IPS DF 4.7 (cell line): ENCODE measurements around the gene ALPK1.

Experiments
- DNase-seq: peaks from one replicate; pipeline ENCODE4 v3.0.0-alpha.2; 2013; ENCODE audit warnings: low spot score; ENCODE audit errors: extremely low read depth

The ALPK1 gene

GRCh38 chr4:112327965-112328733 lies 31.0 kb downstream of the ALPK1 start:
- DNase-seq: no peak

DNA sequence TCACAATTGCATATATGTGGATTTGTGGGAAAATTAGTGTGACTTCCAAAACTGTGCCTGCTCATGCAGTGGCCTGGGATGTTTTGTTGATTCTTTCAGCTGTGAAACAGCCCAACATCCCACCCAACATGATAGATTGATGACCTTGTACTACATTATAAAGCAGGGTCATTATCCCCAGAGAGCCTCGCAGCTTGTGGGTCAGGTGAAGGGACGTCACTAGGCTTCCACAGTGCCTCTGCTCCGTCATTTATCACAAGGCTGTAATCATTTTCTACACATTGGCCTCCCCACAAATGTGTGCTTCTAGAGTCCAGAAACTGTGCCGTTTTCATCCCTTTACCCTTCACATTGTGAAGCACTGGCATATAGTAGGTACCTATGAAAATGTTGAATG lies 31.6 kb downstream of the ALPK1 start:
- DNase-seq: no peak

DNA sequence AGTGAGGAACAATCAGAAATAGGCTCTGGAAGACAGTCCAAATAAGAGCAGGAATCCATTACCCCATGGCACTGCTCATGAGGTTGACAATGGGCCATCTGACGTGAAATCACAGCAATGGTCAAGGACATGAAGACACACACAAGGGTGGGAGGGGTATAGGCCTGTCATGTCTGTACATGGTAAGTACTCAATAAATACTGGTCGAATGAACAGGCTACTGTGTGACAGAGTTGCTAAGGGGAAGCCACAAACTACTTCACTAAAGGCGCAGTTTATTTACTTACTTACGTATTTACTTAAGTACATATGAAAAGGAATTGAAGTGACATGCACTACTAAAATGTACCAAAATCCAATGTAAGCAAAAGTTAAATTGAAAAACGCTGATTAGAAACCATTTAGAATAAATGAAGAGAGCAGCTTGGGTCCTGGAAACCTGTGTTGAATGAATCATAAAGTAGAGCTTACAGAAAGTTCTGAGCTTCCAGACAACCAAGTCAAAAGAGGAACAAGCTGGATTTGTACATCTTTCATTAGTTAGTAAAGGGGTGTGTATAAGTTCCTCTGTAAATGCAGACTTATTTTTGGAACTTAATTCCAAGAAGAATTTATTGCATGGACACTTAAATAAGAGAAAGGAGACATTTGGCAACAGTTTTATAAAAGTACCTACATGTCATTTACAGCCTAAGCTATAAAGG lies 32.7 kb downstream of the ALPK1 start:
- no peak for DNase-seq

DNA sequence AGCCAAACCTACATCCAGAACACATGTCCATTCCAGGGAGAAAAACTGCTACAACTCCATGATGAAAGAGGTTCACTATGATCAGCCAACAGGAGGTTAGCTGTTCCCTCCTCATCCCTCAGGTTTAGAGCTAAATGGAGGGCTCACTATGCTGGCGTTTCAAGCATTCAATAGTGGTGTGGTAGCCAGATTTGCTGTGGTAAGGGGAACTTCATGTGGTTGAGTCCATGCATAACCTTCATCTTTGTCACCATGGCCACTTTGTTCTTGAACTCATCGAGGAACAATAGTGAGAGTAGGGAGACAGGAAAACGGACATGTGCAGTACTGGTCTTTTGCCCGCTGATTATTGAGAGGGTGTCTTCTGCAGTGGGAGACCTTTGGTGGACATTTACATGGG lies 33.8 kb downstream of the ALPK1 start:
- no peak for DNase-seq

GRCh38 chr4:112332398-112332797 lies 35.2 kb downstream of the ALPK1 start:
- no peak for DNase-seq

GRCh38 chr4:112340023-112340422 lies 42.9 kb downstream of the ALPK1 start:
- no peak for DNase-seq

GRCh38 chr4:112341033-112341432 lies 43.9 kb downstream of the ALPK1 start:
- DNase-seq: no peak

- DNase-seq: no peak
Observed at GRCh38 chr4:112343330-112344080, 46.3 kb downstream of the ALPK1 start.

DNA sequence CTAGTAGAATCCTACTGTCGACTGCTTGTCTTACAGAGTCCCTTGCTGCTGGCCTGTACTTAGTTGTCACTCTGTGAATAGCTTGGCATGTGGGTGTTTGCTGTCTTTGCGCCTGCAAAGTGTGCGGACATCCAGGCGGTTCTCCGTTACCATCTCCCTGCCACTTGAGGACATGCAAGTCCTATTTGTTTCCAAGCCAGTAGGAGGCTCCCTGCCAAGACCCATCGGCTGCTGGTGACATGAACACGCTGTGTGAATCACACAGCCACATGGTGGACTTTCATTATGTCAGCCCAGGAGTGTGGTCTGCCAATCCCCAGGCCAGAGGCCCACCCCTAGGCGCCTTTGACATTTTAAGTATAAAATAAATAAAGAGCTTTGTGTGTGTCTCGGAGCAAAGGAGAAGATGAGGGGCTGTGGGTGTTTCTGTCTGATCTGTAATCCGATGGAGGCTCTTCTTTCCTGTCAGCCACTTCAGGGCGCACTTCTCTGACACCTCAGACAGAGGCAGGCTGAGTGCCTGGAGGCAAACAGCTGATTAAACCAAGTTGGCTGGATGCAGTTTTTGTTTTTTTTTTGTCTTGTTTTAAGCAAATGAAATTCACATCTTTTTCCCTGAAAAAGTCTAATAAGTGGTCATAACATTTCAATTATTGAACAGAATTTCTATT lies 51.5 kb downstream of the ALPK1 start:
- no peak for DNase-seq

GRCh38 chr4:112352736-112353135 lies 55.6 kb downstream of the ALPK1 start:
- DNase-seq: no peak

DNA sequence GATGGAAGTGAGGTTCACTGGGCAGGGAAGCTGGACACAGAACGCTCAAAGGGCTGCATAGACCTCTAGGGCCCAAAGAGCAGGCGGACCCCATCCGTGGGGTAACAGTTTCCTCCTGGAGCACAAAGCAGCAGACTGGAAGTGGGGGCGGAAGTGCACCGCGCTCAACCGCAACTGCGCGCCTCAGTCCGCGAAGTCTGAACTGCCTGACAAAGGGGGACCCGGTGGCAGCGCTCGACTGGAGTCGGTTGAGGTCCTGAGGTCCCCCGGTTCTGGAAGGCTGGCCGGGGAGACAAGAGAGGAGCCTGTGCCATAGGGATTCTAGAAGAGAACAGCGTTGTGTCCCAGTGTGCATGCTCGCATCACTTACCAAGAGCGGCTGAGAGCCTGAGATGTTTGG lies 58.5 kb downstream of the ALPK1 start:
- DNase-seq: no peak

DNA sequence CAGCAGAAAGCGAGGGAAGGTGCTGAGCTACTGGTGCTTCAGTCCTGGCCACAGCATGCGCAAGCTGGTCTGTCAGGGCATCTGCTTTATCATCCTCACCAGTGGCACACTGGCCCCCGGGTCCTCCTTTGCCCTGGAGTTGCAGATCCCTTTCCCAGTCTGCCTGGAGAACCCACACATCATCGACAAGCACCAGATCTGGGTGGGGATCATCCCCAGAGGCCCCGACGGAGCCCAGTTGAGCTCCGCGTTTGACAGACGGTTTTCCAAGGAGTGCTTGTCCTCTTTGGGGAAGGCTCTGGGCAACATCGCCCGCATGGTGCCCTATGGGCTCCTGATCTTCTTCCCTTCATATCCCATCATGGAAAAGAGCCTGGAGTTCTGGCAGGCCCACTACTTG lies 60.3 kb downstream of the ALPK1 start:
- DNase-seq: no peak

GRCh38 chr4:112357897-112358296 lies 60.7 kb downstream of the ALPK1 start:
- DNase-seq: no peak

GRCh38 chr4:112358415-112358814 lies 61.2 kb downstream of the ALPK1 start:
- DNase-seq: no peak

GRCh38 chr4:112358952-112359749 lies 62.0 kb downstream of the ALPK1 start:
- no peak for DNase-seq

DNA sequence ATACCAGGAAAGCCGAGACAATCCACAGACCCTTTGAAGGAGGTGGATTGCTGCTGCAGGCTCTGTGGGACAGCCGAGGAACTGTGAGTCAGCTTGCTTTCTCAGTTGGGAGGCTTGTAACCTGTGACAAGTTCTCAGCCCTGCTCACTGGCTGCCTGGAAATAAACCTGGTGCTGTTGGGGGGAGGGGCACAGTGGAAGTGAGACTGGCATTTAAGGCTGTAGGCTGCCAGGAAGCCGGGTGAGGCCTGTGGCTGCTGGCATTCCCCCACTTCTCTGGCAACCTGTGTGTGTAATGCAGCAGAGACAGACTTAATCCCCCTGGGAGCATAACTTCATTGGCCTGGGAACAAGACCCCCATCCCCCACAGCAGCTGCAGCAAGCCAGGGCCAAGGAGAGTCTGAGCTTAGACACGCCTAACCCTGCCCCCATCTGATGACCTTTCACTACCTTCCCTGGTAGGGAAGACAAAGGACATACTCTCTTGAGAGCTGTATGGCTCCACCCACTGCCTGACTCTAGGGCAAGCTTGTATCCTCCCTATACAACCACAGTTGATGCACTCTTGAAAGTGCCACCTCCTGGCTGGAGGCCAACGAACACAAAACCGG lies 64.1 kb downstream of the ALPK1 start:
- peak; percentile 92 for DNase-seq

- no peak for DNase-seq
Observed at GRCh38 chr4:112370466-112370865, 73.3 kb downstream of the ALPK1 start.

DNA sequence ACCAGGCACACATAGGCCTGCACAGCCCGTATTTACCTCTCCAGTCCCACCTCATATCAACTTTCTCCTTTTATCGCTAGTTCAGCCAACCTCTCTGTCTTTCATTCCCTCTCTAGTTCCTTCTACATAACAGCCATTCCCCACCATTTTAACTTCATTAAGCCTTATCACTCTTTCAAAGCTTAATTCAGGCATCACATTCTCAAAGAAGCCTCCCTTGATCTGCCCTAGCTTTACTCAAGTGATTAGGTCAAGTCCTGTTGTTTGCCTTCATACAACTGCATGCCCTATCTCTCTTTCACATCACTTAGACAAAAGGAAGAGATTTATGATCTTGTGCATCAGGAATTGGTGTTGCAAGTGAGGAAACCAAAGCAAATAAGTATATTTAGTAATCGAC lies 74.2 kb downstream of the ALPK1 start:
- no peak for DNase-seq

DNA sequence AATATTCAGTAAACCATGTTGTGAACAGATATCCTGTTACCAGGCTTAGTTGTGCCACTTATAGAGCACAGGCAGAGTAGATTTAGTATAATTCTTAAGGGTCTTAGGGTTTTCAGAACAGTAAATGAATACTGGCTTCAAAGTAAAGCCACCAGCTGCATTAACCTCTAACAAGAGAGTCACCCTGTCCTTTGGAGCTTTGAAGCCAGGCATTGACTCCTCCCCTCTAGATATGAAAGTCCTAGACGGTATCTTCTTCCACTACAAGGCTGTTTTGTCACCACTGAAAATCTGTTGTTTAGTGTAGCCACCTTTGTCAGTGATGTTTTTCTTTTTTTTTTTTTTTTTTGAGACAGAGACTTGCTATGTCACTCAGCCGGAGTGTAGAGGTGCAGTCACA lies 77.7 kb downstream of the ALPK1 start:
- no peak for DNase-seq

GRCh38 chr4:112377171-112377570 lies 80.0 kb downstream of the ALPK1 start:
- no peak for DNase-seq
